Measurements from ENCODE around the gene HEXD.

DNA sequence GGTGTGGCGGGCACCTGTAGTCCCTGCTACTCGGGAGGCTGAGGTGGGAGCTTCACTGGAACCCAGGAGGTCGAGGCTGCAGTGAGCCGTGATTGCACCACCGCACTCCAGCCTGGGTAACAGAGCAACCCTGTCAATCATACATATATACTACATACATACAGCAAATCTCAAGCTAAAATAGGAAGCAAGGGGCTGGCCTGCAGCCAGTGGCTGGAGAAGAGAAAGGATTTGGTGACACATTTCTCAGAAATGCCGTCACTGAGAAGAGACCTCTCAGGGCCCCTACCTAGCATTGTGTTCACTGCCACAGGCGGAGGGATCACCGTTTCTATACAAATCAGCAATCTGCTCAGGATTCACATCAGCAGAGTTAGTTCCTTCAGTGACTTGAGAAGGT, 57.3 kb downstream of the HEXD start:
- TF ChIP-seq POLR2AphosphoS5 (IDR thresholded peaks at IDR 0.05; ENCODE audit: low read depth, low read length): no peak
- no peak for TF ChIP-seq SIN3A (IDR thresholded peaks at IDR 0.05; ENCODE audit: borderline replicate concordance, insufficient read depth, low read length)
- TF ChIP-seq TAF1 (IDR thresholded peaks at IDR 0.05; ENCODE audit: borderline replicate concordance, insufficient read depth, low read length): no peak
